ENCODE data around the gene FDX2.

- TF ChIP-seq POLR2A (IDR thresholded peaks at IDR 0.05; ENCODE audit: control extremely low read depth in 1 of 2, low read depth in 2 of 2, low read length in 2 of 2) (no peak; a peak in 1 of 3 replicates), YY1 (IDR thresholded peaks at IDR 0.05; ENCODE audit: low read depth, low read length) (no peak), MAFK (IDR thresholded peaks at IDR 0.05; ENCODE audit: low read depth, low read length) (no peak), RXRA (IDR thresholded peaks at IDR 0.05; ENCODE audit: insufficient read depth, low read depth, low read length) (no peak), GABPA (IDR thresholded peaks at IDR 0.05; ENCODE audit: borderline replicate concordance, insufficient read depth, low read length) (no peak), E2F6 (IDR thresholded peaks at IDR 0.05) (no peak)
- TF ChIP-seq, protein P1, sequence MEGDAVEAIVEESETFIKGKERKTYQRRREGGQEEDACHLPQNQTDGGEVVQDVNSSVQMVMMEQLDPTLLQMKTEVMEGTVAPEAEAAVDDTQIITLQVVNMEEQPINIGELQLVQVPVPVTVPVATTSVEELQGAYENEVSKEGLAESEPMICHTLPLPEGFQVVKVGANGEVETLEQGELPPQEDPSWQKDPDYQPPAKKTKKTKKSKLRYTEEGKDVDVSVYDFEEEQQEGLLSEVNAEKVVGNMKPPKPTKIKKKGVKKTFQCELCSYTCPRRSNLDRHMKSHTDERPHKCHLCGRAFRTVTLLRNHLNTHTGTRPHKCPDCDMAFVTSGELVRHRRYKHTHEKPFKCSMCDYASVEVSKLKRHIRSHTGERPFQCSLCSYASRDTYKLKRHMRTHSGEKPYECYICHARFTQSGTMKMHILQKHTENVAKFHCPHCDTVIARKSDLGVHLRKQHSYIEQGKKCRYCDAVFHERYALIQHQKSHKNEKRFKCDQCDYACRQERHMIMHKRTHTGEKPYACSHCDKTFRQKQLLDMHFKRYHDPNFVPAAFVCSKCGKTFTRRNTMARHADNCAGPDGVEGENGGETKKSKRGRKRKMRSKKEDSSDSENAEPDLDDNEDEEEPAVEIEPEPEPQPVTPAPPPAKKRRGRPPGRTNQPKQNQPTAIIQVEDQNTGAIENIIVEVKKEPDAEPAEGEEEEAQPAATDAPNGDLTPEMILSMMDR (IDR thresholded peaks at IDR 0.05; ENCODE audit: control extremely low read depth in 1 of 3, insufficient read depth in 1 of 3, low read depth in 1 of 3, low read length in 3 of 3): no peak; a peak in 1 of 4 replicates
- TF ChIP-seq, protein P2, sequence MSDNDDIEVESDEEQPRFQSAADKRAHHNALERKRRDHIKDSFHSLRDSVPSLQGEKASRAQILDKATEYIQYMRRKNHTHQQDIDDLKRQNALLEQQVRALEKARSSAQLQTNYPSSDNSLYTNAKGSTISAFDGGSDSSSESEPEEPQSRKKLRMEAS (IDR thresholded peaks at IDR 0.05): no peak
Observed at GRCh38 chr19:10333758-10334587, 18.2 kb upstream of the FDX2 start.
